GM21423 (cell line): ENCODE results near the gene NBL1.

Experiments
- ATAC-seq: cut with Tn5 transposase; IDR thresholded peaks from one replicate; pipeline ENCODE4 v1.9.1; 2021; ENCODE audit warnings: mild to moderate bottlenecking, moderate library complexity; ENCODE audit not compliant: unreplicated experiment

Gene NBL1

DNA sequence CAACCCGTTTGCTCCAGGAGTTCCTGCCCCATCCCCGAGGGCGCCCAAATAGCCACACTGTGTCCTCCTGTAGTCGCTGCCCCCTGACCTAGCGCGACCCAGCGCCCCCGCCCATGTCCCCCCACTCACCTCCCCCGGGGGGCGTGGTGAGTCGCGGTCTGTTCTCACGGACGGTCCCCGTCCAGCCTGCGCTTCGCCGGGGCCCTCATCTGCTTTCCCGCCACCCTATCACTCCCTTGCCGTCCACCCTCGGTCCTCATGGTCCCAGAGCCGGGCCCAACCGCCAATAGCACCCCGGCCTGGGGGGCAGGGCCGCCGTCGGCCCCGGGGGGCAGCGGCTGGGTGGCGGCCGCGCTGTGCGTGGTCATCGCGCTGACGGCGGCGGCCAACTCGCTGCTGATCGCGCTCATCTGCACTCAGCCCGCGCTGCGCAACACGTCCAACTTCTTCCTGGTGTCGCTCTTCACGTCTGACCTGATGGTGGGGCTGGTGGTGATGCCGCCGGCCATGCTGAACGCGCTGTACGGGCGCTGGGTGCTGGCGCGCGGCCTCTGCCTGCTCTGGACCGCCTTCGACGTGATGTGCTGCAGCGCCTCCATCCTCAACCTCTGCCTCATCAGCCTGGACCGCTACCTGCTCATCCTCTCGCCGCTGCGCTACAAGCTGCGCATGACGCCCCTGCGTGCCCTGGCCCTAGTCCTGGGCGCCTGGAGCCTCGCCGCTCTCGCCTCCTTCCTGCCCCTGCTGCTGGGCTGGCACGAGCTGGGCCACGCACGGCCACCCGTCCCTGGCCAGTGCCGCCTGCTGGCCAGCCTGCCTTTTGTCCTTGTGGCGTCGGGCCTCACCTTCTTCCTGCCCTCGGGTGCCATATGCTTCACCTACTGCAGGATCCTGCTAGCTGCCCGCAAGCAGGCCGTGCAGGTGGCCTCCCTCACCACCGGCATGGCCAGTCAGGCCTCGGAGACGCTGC, 21.7 kb downstream of the NBL1 start:
- no peak for ATAC-seq

DNA sequence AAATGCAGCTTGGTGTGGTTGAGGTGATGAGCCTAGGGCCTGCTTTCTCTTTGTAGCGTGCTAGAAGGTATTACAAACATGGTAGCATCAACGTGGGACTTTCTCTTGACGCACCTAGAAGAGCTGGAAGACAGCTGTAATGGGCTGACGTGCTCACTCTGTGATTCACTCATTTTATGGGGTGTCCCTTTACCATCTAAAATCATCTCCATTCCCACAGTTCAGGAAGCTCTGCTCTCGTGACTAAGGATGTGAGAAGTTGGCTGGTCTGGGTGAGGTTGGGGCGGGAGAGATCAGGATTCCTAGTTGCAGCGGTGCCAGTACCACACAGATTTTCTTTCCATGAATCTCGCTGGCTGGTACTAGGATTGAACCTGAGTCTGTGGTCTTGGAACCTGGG, 24.8 kb downstream of the NBL1 start:
- no peak for ATAC-seq

DNA sequence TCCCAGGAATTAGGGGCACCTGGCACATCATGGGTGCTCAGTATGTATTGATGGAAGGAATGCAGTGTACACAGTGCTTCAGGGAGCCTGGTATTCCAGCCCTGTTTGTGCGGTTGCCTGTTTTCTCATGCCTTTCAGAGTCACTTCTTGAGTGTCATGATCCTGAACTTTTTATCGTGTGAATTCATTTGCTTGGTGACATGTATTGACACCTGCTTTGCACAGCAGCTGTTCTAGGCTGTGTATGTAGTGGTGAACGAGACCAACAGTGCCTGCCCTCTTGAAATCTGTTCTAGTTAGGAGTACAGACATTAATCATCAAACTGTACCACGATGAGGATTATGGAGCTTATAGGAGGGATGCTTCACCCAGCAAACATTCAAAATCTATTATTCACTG, 26.7 kb downstream of the NBL1 start:
- no peak for ATAC-seq

DNA sequence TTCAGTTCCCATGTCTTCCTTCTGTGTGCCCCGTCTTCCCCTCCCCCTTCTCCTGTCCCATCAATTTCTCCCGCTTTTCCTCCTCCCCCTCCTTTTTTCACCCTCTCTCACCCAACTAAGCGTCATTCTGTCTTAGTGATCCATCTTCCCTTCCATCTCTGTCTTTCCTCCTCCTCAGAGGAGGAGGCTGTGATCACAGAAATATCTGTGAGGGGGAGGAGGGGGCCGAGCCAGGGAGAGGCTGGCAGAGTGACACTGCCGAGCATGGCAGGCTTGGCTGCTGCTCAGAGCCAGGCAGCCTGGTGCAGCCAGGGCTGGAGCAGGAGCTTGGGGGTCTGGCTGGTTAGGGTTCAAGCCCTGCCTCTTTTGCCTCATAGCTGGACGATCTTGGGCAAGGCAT, 28.1 kb downstream of the NBL1 start:
- no peak for ATAC-seq

DNA sequence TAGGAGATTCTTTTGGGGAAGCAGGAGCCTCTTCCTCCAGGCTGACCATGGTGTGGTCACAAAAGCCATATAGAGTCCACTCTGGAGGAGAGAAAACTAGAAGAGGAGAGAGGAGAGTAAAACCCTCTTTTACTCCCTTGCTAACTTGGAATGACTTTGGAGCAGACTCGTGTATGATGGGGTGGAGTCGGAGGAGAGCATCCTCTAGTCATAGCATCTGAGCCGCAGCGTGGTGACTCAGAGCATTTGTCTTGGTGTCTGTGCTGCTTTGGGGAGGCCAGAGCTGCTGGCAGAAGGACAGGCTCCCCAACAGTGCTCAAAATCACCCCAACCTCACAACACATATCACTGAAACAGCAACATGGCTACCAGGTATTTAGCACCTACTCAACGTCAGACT, 31.7 kb downstream of the NBL1 start:
- ATAC-seq = no peak

DNA sequence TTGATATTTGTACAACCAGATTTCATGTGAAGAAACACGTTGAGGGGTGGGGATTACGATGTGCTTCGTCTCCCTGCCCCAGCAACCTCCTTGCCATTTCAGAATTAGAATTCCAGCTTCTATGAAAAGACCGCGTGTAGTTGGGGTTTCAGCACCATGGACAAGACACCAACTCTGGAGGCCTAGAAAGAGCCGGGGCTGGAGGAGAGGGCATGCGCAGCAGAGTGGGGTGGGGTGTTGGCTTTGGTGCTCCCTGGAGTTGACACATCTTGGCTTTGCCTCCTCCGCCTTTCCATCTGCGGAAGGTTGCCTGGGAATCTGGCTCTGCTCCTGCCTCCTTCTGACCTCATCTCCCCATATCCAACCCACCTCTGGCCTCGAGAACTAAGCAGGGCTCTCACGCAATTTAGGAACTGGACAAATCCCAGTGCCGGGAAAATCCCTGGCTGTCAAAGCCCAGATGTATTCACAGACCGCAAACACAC, 32.4 kb downstream of the NBL1 start:
- ATAC-seq = no peak

DNA sequence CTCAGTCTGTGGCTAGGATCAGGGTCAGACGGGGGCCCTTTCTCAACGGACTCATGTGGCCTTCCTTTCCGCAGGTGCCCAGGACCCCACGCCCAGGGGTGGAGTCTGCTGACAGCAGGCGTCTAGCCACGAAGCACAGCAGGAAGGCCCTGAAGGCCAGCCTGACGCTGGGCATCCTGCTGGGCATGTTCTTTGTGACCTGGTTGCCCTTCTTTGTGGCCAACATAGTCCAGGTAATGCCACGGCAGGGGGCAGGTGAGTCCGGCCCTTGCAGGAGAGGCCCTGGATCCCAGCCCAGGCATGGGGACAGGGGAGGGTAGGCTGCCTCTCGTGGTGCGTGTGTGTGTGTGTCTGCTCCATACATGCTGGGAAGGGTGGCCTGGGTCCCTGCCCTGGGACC, 34.4 kb downstream of the NBL1 start:
- ATAC-seq = no peak

DNA sequence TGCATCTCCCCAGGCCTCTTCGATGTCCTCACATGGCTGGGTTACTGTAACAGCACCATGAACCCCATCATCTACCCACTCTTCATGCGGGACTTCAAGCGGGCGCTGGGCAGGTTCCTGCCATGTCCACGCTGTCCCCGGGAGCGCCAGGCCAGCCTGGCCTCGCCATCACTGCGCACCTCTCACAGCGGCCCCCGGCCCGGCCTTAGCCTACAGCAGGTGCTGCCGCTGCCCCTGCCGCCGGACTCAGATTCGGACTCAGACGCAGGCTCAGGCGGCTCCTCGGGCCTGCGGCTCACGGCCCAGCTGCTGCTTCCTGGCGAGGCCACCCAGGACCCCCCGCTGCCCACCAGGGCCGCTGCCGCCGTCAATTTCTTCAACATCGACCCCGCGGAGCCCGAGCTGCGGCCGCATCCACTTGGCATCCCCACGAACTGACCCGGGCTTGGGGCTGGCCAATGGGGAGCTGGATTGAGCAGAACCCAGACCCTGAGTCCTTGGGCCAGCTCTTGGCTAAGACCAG, 34.9 kb downstream of the NBL1 start:
- ATAC-seq = no peak

DNA sequence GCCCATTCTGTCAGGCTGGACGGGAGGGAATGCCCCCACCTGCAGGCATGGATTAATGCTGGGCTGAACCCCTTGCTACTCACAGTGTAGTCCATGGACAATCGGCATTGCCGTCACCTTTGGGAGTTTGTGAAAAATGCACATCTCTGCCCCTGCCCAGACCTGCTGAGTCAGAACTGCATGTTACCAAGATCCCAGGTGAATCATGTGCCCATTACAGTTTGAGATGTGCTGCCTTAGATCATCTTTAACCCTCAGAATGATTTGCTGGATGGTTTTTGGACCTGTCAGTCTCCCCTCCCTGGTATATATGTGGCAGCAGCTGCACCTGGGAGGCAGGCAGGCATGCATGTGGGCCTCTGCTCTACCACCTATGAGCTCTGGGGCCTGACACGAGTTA, 35.6 kb downstream of the NBL1 start:
- ATAC-seq = no peak

DNA sequence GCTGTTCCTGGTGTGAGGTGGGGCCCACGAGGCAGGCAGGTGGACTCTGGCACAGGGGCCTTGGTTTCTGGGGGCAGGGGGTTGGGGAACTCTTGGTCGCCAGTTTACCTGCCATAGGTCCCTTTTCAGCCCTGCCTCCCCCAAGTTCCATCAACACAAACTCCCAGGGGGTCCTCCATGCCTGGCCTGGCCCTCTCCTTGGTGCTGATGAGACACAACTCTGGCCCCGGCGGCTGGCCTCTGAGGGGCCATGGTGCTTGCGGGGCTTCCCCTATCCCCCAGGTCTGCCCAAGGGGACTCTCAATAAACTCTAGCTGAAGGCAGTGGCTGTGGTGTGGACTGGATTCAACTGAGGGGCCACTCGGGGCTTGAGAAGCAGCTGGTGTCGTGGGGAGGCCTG, 36.5 kb downstream of the NBL1 start:
- no peak for ATAC-seq

DNA sequence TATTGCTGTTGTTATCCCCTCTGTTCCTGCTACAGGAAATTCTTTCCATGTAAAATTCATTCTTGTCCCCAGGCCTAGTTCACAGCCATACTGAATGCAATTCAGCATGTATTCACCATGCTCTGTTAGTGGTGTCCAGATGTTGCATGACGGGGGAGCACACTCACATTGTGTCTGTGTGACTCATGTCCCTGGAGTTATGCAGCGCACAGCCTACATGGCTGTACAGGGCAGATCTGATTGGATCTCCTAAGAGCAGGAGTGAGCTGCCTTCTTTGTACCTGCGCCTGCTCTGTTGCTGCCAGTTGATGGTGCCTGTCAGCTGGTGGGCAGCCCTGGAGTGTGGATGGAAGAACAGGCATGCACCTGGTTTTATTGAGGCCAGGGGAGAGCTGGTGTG, 38.1 kb downstream of the NBL1 start:
- ATAC-seq = no peak

DNA sequence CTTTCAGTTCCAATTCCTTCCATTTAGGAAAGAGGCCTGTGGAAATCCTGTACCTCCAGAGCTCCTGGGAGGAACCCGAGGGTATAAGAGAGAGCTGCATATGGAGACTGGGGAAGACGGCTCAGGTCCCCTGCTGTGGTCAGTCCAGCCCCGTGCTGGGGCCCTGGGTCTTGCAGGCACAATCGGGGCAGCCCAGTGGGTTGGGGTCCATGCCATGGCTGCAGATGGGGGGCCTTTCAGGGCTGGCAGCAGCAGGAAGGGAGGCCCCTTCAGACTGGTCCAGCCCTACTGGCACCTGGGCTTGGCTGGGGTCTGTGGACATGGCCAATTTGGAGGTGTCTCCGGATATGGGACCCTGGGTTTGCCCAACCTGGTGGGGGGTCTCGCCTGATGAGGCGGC, 38.8 kb downstream of the NBL1 start:
- no peak for ATAC-seq

DNA sequence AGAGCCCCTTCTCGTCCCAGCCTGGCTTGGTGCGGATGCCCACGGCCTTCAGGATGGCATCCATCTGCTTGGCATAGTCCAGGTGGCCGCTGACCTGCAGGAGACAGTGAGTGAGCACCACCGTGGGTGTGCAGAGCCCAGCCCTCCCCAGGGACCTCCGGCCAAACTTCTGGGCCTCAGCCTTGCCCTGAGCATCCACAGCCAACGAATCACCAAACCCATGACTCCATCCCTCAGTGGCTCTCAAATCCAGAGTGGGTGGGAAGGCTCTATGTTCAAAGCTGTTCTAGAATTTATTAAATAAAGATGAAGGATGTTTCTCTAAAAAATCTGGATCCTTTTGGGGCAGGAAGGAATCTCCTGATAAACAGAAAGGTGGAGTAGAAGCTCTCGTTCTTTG, 39.2 kb downstream of the NBL1 start:
- no peak for ATAC-seq

DNA sequence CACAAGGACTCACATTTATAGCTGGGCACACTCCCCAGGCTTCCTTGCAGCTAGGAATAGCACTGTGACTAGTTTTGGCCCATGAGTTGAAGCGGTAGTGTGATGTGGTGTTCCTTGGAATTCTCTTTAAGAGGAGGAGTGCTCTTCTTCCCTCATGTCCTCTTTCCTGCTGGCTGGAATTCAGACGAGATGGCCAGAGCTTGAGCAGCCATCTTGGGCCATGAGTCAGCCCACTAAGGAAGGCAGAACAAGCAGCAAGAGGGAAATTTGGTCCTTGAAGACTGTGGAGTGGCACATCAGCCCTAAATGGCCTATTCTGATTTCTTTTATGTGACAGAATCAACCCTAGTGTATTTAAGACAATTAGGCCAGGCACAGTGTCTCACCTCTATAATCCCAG, 40.6 kb downstream of the NBL1 start:
- no peak for ATAC-seq

DNA sequence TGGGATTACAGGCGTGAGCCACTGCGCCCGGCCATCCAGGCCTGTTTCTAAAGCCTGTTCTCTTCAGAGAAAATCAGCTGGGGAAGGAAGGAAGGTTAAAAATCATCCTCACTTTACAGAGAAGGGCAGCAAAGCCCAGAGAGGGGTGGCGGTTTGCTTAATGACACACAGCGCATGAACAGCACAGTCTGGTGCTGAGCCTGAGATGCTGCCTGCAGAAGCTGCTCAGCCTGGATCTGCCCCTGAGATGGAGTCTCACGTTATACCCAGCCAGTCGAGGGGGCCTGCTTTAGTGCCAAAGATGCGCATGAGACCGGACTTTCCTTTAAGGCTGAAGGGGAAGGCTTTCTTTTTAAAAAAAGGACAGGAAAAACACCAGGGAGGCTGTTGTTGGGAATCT, 41.9 kb downstream of the NBL1 start:
- no peak for ATAC-seq

DNA sequence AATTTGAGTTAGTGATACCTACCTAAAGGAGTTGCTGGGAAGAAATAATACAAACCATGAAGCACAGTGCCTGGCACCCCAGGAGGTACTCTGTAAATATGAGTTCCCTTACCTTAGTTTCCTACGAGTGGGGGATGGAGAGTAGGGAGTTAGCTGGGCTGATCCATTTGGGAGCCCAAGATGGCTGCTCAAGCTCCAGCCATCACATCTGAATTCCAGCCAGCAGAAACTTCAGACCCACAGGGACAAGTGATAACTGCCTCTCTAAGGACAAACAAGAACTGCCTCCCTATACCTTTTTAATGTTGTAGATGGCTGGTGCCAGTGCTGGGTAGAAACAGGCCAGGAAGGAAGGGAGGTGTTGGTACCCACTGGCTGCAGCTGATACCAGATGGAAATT, 43.3 kb downstream of the NBL1 start:
- ATAC-seq = no peak

DNA sequence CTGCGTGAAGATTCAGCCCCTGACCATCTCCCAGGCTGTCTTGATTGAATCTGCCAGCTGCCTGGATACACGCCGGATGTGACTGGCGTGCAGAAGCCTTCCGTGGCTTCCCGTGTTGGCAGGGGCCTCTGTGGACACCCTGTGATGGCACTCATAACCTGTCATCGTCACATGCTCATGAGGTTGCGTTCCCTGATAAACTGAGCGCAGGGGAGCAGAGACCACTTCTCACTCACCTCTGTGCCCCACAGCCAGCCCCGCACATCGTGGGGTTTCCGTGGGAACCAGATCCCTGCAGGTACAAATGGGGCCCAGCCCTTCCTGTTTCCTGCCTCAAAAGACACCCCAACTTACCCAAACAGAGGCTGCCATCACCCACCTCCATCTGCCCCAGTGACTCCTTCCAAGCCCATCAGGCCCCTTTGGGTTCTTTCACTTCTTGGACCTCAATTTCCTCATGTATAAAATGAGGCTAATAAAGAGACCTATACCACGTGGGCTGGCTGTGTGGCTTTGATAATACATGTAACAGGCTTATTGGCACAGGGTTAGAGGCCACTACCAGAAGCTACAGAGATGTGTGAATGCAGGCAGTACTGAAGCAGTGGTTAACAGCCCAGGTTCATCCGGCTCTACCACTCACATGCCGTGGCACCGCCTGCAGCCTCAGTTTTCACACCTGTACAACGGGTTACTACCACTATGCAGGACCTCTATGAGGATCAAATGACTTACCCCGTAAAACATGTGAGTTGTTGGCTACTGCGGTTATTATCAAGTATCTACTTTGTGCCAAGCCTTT, 44.1 kb downstream of the NBL1 start:
- ATAC-seq = no peak

DNA sequence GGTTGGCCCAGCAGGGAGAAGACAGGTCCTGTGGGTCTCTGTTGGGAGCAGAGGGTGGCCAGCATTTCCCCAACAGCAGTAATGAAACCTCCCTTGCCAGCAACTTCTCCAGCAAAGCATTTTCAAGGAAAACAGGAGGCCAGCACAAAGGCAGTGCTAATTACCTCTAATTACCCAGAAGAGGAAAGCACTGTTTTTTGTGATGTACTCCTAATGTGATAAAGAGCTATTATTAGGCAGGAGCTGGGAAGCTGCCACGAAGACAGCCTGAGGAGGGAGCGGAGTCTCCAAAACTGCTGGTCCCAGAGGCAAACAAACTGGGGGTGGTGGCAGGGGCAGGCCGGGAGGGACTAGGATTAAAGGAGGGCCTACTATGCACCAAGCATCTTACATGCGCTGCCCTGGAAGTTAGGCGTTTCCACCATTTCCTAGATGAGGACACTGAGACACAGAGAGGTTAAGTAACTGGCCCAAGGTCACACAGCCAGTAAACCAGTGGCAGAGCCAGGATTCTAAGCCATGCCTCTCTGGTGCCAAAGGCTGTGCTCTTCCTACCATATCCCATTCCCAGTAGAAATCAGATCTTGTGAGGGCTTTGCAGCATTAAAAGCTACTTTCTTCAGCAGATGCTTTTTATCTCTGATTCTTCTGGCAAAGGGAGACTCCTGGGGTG, 45.1 kb downstream of the NBL1 start:
- no peak for ATAC-seq

DNA sequence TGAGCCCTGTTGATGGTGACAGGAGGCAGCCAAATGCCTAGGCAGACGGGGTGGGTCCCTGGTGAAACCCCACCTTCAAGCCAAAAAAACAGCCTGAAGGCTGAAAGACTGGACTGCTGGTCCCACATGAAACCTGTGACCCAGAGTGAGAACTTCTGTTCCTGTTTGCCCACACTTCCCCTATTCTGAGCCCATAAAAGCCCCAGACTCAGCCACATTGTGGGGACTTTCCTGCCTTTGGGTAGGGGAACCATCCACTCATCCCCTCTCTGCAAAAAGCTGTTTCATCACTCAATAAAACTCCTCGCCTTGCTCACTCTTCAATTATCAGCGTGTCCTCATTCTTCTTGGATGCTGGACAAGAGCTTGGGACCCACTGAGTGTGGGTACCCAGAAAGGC, 45.7 kb downstream of the NBL1 start:
- ATAC-seq = no peak

DNA sequence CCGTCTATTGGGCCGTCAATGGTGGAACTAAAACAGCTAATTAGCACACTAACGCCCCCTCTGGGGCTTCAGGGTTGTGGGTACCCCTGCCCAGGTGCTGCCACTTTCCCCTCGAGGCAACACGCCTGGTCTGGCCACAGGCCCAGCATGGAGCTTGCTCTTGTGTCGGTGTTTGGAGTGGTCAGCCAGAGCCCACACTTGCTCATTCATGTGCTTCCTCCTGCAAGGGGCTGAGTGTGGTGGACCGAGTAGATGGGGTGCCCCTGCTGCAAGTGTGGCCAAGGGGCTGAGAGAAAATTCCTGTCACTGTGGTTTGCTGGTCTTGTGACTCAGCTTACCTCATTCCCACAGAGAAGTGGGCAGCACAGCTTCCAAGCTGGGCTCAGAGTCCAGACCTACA, 46.2 kb downstream of the NBL1 start:
- ATAC-seq = no peak

DNA sequence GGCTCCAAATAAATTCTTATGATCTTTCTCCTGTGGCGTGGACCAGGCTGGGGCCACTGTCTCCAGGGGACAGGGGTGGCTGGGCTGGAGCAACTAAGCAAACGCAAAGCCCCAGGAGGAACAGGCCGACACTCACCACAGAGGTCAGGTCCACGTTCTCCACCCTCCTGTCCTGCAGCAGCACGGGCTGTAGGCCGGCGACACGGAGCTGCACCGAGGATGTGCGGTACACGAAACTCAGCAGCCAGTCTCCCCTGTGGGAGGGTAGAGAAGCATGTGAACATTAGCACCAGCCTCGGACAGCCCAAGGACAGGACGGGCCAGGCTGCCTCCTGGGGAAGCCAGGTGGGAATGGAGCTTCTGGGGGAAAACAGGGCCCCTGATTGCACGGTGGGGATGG, 50.2 kb downstream of the NBL1 start:
- ATAC-seq = no peak
